HFFc6 (cell line): Measurements from ENCODE around the gene GALNT2. TPM values are rescaled to one million over a fixed set of nuclear protein-coding genes. Genes with fewer than 3 reads are reported as not detected.

Experiments
- DNase-seq: peaks from one replicate; pipeline ENCODE4 v3.0.0-alpha.2; 2018
- H3K27ac Mint-ChIP-seq: 2 replicates; pipeline ENCODE4 v1.8.0; 2020; ENCODE audit warnings: mild to moderate bottlenecking, mixed read lengths
- H3K27me3 Mint-ChIP-seq: 2 replicates; pipeline ENCODE4 v1.8.0; 2021; ENCODE audit warnings: mild to moderate bottlenecking, moderate library complexity, mixed read lengths; ENCODE audit not compliant: insufficient read depth
- H3K36me3 Mint-ChIP-seq: 2 replicates; pipeline ENCODE4 v1.8.0; 2021; ENCODE audit warnings: low read depth, mixed read lengths
- H3K4me1 Mint-ChIP-seq: 2 replicates; pipeline ENCODE4 v1.8.0; 2020; ENCODE audit warnings: low read depth, mixed read lengths
- H3K4me3 Mint-ChIP-seq: 2 replicates; pipeline ENCODE4 v1.8.0; 2020; ENCODE audit warnings: mild to moderate bottlenecking, moderate library complexity, mixed read lengths
- H3K9me3 Mint-ChIP-seq: 2 replicates; pipeline ENCODE4 v1.8.0; 2020; ENCODE audit warnings: mild to moderate bottlenecking, mixed read lengths
- CTCF ChIP-seq: fragments of 200-600 bp; sonication (generic); IDR thresholded peaks from 2 replicates; pipeline ENCODE4 v1.5.0; 2021; ENCODE audit warnings: antibody characterized with exemption, mild to moderate bottlenecking
- total RNA-seq, 6 experiments: library from RNA; stranded (reverse); fragmentation: NEBNext Ultra II Directional; extraction: Animal tissue kit (Norgen Biotek cat#: 25700); gene quantifications; 2 replicates in 1 of 6; 3 replicates in 5 of 6; pipeline ENCODE4 v1.2.3, GENCODE V29; 2021

Gene GALNT2
- total RNA-seq, 6 experiments from 2014 or later: 174 to 194 (median 181) TPM

DNA sequence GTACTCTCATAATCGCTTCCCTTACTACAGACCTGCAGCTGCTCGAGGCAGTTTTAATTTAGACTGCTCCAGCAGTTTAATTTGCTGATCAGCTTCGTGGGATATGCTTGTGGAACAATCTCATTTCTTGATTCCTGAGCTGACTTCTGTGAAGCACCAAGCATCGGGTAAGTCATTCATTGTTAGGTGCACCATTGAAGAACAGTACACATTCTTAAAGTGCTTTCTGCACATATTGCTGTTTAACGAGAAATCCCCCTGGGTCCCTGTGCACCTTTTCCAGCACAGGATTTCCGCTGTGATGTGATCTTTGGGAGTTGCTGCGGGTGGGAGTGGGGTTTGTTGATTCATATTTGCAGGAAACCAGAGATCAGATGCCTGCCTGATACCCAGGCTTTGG is 9.1 kb downstream of the GALNT2 start:
- peaks cover 84% of the 10 kb centered on the region for H3K4me1 Mint-ChIP-seq
- H3K27ac Mint-ChIP-seq: peak overlapping the region; percentile 91
- no peaks in the 10 kb centered on the region for H3K9me3 Mint-ChIP-seq
- no peak for DNase-seq
- no peak for TF ChIP-seq CTCF
- peaks cover 18% of the 10 kb centered on the region for H3K36me3 Mint-ChIP-seq
- no peaks in the 10 kb centered on the region; the same call in 1 of the 2 replicates for H3K27me3 Mint-ChIP-seq
- H3K4me3 Mint-ChIP-seq: no peak overlapping the region

GRCh38 chr1:230077011-230077410 is 10.0 kb downstream of the GALNT2 start:
- peak overlapping the region; percentile 56; the same call in 1 of the 2 replicates for H3K4me3 Mint-ChIP-seq
- H3K9me3 Mint-ChIP-seq: no peaks in the 10 kb centered on the region
- DNase-seq: no peak
- H3K27me3 Mint-ChIP-seq: no peaks in the 10 kb centered on the region; the same call in none of the 2 replicates
- H3K36me3 Mint-ChIP-seq: peaks cover 26% of the 10 kb centered on the region
- peaks cover 79% of the 10 kb centered on the region for H3K4me1 Mint-ChIP-seq
- H3K27ac Mint-ChIP-seq: peak overlapping the region; percentile 91
- no peak for TF ChIP-seq CTCF

DNA sequence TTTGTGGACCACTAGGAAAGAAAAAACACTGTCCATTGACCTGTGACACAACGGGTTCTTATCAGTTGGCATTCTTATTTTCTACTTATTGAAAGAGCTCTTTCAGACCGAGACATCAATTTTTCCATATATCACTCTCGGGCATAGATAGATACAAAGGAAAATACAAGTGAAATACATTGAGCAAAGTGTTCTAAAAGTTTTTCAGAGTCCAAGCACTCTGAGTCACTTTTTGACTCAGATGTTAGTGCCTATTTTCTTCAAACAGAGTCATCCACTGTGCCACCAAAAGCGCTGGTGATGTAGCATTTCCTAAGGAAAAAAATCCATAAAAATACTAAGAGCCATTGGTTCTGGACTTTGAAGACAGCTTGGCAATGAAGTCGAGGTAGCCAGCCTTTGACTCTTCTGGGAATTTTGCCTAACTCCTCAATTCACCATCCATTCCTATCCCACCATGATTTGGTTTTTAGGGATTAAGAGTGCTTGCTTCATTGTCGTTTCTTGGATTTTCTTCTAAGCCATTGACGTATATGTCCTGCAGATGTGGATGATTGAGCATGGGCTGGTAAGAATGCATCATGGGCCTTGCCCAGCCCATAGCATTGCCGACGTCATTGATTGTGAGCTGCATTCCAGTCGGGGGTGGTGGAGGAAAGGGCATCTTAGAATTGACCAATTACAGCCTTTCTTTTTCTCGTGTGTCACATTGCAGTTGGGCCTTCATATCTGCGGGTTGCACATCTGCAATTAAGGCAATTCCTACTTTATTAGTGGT is 10.6 kb downstream of the GALNT2 start:
- H3K27me3 Mint-ChIP-seq: peaks cover 1% of the 10 kb centered on the region
- peak; percentile 28 for DNase-seq
- peaks cover 32% of the 10 kb centered on the region for H3K36me3 Mint-ChIP-seq
- H3K4me1 Mint-ChIP-seq: peaks cover 79% of the 10 kb centered on the region
- peaks cover 5% of the 10 kb centered on the region for H3K9me3 Mint-ChIP-seq
- H3K4me3 Mint-ChIP-seq: peak overlapping the region; percentile 56
- H3K27ac Mint-ChIP-seq: peak overlapping the region; percentile 91
- TF ChIP-seq CTCF: peak; percentile 25; the same call in 1 of the 2 replicates

DNA sequence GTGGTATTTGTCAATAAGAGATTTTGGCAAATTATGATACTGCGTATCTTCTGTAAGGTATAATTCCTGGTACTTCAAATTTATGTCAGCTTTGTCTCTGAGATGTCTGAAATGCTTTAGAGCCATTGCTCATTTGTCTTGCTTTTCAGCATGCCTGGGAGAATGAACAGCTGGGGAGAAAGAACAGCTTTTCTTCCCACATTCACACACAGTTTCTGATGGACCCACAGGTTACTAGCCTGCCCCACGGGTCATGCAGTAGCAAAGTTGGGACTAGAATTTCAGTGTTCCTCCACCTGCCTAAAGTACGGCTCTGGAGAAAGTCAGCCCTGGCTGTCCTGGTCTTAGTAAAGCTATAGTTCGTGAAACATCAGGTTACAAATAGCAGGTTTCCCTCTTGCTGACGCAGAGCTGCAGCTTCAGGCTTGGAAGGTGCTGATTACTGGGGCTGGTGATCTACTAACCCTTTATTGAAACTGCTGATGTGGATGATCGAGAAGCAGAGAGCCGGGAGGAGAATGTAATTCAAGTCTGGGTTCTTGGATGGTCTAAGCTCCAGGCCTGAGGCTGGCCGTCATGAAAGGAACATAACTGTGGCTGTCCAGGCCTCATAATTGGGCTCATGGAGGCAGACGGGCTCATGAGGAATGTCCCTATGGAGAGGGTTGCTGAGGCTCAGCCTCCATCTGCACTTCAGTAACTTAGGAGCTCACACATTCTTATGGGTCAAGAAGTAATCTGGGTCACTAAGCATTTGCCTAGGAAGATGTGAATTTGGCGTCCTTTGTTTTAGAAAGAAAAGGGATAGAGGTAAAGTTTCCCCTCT is 12.4 kb downstream of the GALNT2 start:
- Mint-ChIP-seq H3K27ac (peak overlapping the region; percentile 91), H3K4me1 (peaks cover 79% of the 10 kb centered on the region), H3K27me3 (peaks cover 6% of the 10 kb centered on the region), H3K36me3 (peaks cover 35% of the 10 kb centered on the region), H3K4me3 (no peak overlapping the region), H3K9me3 (peaks cover 13% of the 10 kb centered on the region)
- no peak for TF ChIP-seq CTCF
- DNase-seq: no peak

- peaks cover 6% of the 10 kb centered on the region for H3K27me3 Mint-ChIP-seq
- peaks cover 86% of the 10 kb centered on the region for H3K4me1 Mint-ChIP-seq
- peaks cover 35% of the 10 kb centered on the region for H3K36me3 Mint-ChIP-seq
- DNase-seq: no peak
- H3K27ac Mint-ChIP-seq: no peak overlapping the region
- no peak for TF ChIP-seq CTCF
- peaks cover 13% of the 10 kb centered on the region for H3K9me3 Mint-ChIP-seq
- no peak overlapping the region for H3K4me3 Mint-ChIP-seq
Observed at GRCh38 chr1:230080822-230081221, 13.8 kb downstream of the GALNT2 start.
